Inflammatory macrophage treated with lipopolysaccharide for 1 hour (primary cell): ENCODE measurements around the gene CCNF.

Experiments used
- DNase-seq, 2 donors: peaks; one replicate each; pipeline ENCODE4 v3.0.0-alpha.2; 2020 to 2022

Gene CCNF

DNA sequence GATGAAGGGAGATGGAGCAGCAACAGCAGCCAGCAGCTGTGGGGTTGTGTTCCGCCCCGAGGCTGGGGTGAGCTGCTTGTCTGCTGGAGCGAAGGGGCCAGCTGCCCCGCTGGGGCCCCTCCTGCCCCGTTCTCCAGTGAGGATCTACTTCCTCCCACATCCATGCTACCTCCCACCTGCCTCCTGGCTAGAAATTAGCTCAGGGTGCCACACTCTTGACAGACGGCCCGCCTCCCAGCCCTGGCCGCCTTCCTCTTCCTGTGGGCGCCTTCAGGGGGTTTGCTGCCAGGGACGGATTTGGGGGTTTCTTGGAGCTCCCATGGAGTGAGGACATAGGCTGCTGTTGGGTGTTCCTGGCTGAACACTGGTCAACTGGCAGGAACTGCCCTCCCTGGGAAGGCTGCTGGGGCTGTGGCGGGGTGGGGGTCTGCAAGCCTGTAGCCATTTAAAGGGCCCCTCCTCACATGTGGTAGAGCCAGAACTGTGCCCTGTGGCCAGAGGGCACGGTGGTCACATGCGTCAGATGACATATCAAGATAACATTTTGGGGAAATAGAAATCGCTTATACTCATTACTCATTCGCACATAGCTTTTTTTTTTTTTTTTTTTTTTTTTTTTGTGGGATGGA is 58.8 kb downstream of the CCNF start:
- peak; percentile 69 to 79 for DNase-seq

GRCh38 chr16:2489581-2489980 is 60.3 kb downstream of the CCNF start:
- no peak for DNase-seq

GRCh38 chr16:2490190-2491105 is 61.2 kb downstream of the CCNF start:
- DNase-seq, result no peak

DNA sequence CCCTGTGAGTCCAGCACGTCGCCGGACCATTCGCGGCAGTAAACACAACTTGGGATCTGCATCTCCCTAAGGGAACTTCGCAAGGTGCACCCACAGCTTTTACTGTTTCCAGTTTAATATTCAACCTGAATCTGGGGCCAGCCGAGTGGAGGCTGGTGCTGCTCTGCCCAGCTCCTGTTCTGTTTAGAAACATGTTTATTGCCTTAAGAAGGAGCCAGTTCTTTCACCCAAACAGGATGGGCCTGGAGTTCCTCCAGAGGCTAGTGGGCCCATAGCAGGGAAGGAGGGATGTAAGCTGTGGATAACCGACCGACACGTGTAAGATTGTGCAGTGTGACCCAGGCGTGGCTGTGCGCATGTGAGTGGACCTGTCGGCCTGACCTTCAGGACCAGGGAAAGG is 63.0 kb downstream of the CCNF start:
- DNase-seq, result no peak

GRCh38 chr16:2493605-2494004 is 64.4 kb downstream of the CCNF start:
- no peak for DNase-seq

GRCh38 chr16:2494616-2495015 is 65.4 kb downstream of the CCNF start:
- DNase-seq, result no peak

- no peak for DNase-seq
Measured at GRCh38 chr16:2495041-2495440, 65.8 kb downstream of the CCNF start.

DNA sequence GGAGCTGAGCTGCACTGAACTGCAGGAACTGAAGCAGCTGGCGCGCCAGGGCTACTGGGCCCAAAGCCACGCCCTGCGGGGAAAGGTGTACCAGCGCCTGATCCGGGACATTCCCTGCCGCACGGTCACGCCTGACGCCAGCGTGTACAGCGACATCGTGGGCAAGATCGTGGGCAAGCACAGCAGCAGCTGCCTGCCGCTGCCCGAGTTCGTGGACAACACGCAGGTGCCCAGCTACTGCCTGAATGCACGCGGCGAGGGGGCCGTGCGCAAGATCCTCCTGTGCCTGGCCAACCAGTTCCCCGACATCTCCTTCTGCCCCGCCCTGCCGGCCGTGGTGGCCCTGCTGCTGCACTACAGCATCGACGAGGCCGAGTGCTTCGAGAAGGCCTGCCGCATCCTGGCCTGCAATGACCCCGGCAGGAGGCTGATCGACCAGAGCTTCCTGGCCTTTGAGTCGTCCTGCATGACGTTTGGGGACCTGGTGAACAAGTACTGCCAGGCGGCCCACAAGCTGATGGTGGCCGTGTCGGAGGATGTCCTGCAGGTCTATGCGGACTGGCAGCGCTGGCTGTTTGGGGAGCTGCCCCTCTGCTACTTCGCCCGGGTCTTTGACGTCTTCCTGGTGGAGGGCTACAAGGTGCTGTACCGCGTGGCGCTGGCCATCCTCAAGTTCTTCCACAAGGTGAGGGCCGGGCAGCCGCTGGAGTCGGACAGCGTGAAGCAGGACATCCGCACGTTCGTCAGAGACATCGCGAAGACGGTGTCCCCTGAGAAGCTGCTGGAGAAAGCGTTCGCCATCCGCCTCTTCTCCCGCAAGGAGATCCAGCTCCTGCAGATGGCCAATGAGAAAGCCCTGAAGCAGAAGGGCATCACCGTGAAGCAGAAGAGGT is 67.2 kb downstream of the CCNF start:
- DNase-seq, result no peak

- no peak for DNase-seq
Measured at GRCh38 chr16:2497116-2497630, 67.9 kb downstream of the CCNF start.

- no peak for DNase-seq
Measured at GRCh38 chr16:2497695-2498484, 68.6 kb downstream of the CCNF start.

DNA sequence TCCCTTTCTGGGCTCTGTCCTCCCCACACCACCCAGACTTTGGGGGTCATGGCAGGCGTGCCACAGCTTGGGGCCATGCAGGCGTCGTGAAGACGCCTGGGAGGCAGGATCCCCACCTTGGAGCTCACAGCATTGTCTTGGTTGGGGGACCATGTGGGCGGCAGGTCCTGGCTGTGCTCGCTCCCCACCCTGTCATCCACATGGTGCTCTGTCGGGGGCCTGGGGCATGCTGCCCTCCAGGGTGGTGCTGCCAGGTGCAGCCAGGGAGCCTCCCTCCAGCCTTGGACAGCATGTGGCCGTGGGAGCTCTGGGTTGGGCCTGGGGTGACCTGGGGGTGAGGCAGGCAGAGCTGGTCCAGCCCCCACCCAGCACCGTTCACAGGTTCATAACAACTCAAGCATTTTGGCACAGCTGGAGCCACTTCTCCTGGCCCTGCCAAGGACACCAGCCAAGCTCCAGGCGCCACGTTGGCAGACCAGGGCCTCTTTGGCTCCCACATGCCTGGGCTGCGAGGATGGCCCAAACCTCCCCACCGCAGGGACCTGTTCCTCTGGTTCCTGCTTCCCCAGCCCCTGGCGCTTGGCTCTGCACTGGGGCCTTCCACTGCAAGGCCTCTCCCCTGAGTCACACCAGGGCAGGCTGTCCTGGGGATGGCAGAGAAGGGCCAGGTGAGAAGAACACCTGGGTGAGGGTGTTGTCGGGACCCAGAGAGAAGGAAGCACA is 69.4 kb downstream of the CCNF start:
- no peak for DNase-seq

GRCh38 chr16:2499454-2499853 is 70.2 kb downstream of the CCNF start:
- DNase-seq, result no peak

DNA sequence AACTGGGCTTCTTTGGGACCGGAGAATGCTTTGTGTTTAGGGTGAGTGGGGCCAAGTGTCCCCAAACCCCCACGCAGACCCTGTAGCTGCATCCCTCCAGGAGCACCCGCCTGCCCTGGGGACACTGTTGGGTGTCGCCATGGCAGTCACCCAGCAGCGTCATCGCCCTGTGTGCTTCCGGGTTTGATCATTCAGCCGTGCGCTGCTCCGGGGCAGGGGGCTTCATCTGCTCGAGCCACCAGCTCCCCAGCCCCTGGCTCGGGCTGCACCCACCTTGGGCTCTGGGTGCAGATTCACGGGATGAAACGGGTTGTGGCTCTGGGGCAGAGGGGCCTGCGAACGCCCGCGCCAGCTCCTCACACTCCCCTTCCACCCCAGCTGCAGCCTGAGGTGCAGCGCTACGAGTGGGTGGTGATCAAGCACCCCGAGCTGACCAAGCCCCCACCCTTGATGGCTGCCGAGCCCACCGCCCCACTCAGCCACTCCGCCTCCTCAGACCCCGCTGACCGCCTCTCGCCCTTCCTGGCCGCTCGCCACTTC is 70.7 kb downstream of the CCNF start:
- DNase-seq, result no peak

DNA sequence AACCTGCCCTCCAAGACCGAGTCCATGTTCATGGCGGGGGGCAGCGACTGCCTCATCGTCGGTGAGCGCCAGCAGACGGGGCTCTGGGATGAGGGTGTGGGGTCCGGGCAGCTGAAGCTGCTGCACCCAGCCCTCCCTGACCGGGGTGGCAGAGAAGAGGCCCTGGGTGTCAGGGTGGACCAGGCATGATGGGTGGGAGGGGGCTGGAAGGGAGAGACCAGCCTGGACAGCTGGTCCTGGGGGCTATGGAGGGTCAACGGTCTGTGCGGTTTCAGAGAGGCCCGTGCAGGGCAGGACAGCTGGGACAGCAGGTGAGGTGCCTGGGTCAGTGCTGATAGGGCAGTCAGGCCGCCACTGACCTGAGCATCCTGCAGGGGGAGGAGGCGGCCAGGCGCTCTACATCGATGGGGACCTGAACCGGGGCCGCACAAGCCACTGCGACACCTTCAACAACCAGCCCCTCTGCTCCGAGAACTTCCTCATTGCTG is 71.2 kb downstream of the CCNF start:
- no peak for DNase-seq

DNA sequence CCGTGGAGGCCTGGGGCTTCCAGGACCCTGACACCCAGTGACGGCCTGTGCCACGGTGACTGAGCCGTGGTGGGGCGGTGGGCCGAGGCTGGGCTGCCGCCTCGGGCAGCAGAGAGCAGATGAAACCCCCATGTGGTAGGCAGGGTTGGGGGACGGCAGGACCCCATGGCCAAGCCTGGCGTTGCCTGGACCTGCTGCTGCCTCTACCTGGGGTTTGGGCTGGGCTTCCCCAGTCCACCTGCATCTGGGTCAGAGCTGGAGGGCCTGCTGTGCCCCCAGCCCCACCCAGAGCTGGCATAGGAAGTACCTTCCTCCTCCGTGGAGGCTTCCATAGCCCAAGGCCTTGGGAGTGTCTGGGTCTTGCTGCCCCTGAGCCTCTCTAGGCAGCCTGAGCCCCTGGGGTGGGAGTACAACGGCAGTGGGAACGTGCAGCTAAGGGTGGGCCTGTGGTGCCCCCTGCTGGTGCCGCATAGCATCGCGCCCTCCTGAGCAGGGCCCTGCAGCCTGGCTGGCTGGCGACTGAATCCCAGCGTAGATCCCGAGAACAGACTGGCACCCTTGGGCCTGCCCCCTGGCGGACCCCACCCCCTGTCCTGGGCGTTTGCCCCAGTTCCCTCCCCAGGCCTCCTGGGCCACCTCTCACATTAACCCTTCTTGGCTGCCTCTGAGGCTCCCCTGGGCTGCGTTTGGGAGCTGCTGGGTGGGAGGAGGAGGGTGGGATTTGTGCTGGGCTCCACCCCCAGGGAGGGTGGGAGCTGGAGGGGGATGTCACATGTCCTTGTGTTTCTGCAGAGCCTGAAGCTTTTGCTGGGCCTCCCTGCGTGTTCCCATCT is 71.9 kb downstream of the CCNF start:
- peak; percentile 66 to 92 for DNase-seq

DNA sequence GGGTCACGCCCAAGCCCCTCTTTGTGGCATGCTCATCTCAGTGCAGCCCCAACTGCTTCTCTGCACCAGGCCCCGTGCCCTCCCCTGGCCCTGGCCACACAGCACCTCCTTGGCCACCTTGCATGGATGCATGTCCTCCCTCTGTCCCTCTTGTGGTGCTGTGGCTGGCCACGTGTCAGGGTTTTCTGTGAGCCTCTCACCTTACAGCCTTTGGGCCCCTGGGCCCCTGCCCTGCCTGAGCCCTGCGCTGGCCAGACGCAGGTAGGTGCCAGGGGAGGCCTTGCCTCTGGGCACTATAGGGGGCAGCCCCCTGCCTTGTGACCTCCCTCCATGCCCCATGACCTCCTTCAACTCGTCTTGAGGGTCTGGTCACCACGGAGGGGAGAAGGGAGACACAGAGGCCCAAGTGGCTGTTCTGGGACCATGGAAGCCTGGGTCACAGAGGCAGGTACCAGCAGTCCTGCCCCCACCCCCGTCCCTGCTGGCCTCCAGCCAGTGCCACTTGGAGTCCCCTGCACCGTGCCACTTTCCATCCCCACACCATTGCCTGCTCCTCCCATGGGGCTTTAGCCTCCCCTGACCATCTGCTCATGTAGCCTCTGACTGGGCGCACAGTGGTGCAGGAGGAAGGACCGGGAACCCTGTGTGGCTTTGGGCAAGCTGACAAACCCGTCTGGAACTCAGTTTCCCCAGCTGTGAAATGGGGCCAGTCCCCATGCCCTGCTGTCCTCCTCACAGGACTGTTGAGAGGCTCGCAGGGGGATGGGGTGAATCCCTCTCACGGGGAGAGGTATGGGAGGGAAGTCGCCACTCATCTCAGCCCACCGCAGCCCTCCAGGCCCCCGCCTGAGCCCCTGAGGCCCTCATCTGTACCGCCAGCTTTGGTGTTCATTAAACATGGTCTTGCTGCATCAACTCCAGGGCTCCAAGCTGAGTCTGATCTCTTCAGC is 73.0 kb downstream of the CCNF start:
- no peak for DNase-seq

DNA sequence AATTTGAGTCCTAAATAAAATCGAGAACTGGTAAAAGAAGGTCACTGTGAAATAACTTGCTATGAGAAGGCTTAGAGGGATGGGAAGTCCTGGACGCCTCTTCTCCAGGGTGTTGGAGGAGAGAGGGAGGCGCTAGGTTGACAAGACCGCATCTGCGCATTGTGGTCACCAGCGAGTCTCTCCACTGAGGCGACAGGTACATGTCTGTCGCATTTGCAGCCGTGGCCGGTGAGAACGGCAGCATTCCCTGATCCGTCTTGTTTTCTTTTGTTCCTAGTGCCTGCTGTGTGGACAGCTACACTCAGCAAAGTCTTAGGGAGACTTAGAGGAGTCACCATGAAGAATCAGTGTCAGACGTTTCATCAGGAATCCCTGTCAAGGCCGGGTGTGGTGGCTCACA is 76.4 kb downstream of the CCNF start:
- DNase-seq, result no peak

- peak; percentile 61 to 63 for DNase-seq
Measured at GRCh38 chr16:2507052-2507659, 77.9 kb downstream of the CCNF start.
